HepG2 (cell line): ENCODE measurements around the gene HMGN1. TPM values are rescaled to one million over a fixed set of nuclear protein-coding genes. Genes with fewer than 3 reads are reported as not detected.

Source experiments
- AHDC1 ChIP-seq: sonication (generic); formaldehyde crosslinking; IDR thresholded peaks from 2 replicates; pipeline ENCODE4 v1.5.1; 2020; ENCODE audit warnings: mild to moderate bottlenecking, missing genetic modification reagents, borderline replicate concordance
- SIN3A ChIP-seq: IDR thresholded peaks from 2 replicates; pipeline ENCODE4 v1.6.1; 2011; ENCODE audit warnings: low read depth, mild to moderate bottlenecking, control low read depth, low read length, borderline replicate concordance
- SNRNP70 ChIP-seq: fragments of 200-400 bp; formaldehyde crosslinking; IDR thresholded peaks from 2 replicates; pipeline ENCODE4 v1.6.1; 2017; ENCODE audit warnings: mild to moderate bottlenecking, low read depth, low read length, moderate library complexity
- ZNF850 ChIP-seq: sonication (generic); formaldehyde crosslinking; conservative IDR thresholded peaks from 2 replicates; pipeline ENCODE4 v1.9.0; 2021; ENCODE audit warnings: mild to moderate bottlenecking, missing genetic modification reagents
- polyA plus RNA-seq, 8 experiments: library from polyadenylated mRNA; depleted of rRNA in 3 of 8; stranded (reverse) in 7 of 8; unstranded in 1 of 8; fragments of >200 nt; fragmentation: Illumina TruSeq in 4 of 8; extraction: Trizol in 4 of 8; gene quantifications; 2 replicates each; pipeline versions ENCODE4 v1.2.1 to v1.2.3, GENCODE V29; 2011 to 2016; ENCODE audit warnings: low read depth in 4 of 8, missing spikeins in 1 of 8, mixed read lengths in 1 of 8; ENCODE audit not compliant: insufficient read depth in 1 of 8
- total RNA-seq, 5 experiments: library from RNA; depleted of rRNA; stranded (reverse); fragments of >200 nt; fragmentation: Illumina TruSeq; extraction: Trizol; gene quantifications; 2 replicates each; pipeline ENCODE4 v1.2.3, GENCODE V29; 2016; ENCODE audit warnings: low read depth in 1 of 5
- TF ChIP-seq, protein P1 (sequence below): sonication (generic); formaldehyde crosslinking; IDR thresholded peaks from 2 replicates; pipeline ENCODE4 v1.5.0; 2020; ENCODE audit warnings: missing genetic modification reagents

HMGN1 gene
- total and polyA plus RNA-seq, 2 of the 13 experiments (the other 11 are each of a cell fraction or from before 2014, with no cell fraction given) = 104 to 286 TPM

GRCh38 chr21:39379986-39380891 is 31.4 kb upstream of the HMGN1 start (continued):
- TF ChIP-seq AHDC1 (CRISPR knock-in tag) (no peak), ZNF850 (CRISPR knock-in tag) (no peak), SNRNP70 (no peak), SIN3A (0 out of 2 replicates have a peak, but pooled peaks have one; percentile 72)
- TF ChIP-seq, protein P1, sequence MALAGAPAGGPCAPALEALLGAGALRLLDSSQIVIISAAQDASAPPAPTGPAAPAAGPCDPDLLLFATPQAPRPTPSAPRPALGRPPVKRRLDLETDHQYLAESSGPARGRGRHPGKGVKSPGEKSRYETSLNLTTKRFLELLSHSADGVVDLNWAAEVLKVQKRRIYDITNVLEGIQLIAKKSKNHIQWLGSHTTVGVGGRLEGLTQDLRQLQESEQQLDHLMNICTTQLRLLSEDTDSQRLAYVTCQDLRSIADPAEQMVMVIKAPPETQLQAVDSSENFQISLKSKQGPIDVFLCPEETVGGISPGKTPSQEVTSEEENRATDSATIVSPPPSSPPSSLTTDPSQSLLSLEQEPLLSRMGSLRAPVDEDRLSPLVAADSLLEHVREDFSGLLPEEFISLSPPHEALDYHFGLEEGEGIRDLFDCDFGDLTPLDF (CRISPR knock-in tag) = no peak
